Stimulated activated CD4-positive, alpha-beta T cell treated with anti-CD3 and anti-CD28 coated beads, TNF-alpha, amount 100 ng/mL, for 48 hours (primary cell): ENCODE measurements around the gene PRKAB2.
"Not testable (repeated sequence)": the region's sequence is repeated elsewhere in the genome, so short reads cannot be mapped to it uniquely, and the experiment has no call there.

Source experiments
- DNase-seq, 3 donors: peaks; one replicate each; pipeline ENCODE4 v3.0.0-alpha.2; 2020; ENCODE audit warnings: low read depth in 3 of 3

PRKAB2 gene

DNA sequence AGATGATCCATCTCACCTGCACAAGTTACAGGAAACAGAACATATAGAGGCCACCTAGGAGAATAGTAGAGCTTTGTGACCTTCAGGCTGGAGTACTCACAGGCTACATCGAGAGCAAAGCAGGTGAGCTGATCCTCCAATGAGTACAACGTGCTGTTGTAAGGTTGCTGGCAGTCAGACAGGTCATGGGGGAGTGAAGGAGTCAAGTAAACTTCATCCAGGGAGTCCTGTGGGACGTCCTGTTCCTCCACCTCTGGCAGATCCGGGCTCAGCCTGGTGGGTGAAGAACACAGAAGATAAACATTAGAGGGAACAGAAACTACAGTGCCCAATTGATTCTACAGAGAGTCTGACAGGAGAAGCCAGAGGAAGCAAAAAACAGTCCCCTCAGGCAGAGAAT is 62.5 kb downstream of the PRKAB2 start:
- no peak for DNase-seq

DNA sequence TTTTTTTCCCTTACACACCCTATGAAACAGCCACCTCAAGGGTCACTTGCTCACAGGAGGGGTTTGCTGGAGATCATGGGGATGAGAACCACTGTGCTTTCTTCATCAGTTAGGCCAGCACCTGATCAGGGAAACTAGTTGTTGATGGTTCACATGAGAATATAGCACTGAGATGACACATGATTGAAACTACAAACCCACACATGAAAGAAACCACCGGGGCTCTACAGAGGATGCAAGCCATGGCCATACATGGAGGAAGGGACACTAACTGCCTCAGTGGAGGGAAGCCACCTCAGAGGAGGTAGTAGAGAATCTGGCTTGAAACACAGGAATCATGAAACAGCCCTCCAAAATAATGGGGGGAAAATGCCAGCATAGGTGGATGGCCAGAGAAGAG is 63.2 kb downstream of the PRKAB2 start:
- no peak for DNase-seq

DNA sequence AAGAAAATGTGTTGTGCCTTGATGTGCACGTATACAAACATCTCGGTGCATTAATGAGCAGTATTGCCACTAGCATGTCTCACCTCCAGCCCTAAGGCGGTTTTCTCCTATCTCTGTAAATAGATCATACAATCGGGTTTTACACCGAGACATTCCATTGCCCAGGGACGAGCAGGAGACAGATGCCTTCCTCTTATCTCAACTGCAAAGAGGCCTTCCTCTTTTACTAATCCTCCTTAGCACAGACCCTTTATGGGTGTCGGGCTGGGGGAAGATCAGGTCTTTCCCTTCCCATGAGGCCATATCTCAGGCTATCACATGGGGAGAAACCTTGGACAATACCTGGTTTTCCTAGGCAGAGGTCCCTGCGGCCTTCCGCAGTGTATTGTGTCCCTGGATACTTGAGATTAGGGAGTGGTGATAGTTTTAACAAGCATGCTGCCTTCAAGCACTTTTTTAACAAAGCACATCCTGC is 65.8 kb downstream of the PRKAB2 start:
- DNase-seq: not testable (repeated sequence)

DNA sequence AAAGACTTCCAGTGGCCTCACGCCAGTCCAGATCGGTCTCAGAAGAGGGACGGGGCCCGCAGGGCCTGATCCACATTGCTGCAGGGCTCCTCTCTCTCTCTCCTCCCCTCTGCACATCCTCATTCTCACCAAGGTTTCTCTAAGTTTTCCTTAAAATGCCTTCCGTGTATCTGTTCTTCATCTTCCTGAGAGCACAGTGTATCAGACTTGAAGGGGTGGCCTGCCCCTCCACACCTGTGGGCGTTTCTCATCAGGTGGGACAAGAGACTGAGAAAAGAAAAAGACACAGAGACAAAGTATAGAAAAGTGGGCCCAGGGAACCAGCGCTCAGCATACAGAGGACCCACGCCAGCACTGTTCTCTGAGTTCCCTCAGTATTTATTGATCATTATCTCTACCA is 66.4 kb downstream of the PRKAB2 start:
- no peak for DNase-seq
